ENCODE data around the gene PLSCR1. TPM values are rescaled to one million over a fixed set of nuclear protein-coding genes. Genes with fewer than 3 reads are reported as not detected.

The PLSCR1 gene
- total and polyA plus RNA-seq, 2 experiments from 2014 or later = 62.7 to 78.3 TPM

DNA sequence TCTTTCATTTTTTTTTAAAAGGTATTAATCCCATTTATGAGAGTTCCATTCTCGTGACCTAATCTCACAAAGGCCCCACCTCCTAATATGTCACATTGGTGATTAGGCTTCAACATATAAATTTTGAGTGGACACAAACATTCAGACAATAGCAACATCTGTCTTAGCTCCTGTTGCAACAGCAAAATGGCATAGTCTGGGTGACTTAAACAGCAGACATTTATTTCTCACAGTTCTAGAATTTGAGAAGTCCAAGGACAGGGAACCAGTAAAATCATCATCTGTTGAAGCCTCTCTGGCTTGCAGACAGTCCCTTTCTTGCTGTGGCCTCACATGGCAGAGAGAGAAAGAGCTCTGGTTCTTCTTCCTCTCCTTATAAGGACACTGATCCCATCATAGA, 71.8 kb downstream of the PLSCR1 start (continued):
- TF ChIP-seq, protein P1, sequence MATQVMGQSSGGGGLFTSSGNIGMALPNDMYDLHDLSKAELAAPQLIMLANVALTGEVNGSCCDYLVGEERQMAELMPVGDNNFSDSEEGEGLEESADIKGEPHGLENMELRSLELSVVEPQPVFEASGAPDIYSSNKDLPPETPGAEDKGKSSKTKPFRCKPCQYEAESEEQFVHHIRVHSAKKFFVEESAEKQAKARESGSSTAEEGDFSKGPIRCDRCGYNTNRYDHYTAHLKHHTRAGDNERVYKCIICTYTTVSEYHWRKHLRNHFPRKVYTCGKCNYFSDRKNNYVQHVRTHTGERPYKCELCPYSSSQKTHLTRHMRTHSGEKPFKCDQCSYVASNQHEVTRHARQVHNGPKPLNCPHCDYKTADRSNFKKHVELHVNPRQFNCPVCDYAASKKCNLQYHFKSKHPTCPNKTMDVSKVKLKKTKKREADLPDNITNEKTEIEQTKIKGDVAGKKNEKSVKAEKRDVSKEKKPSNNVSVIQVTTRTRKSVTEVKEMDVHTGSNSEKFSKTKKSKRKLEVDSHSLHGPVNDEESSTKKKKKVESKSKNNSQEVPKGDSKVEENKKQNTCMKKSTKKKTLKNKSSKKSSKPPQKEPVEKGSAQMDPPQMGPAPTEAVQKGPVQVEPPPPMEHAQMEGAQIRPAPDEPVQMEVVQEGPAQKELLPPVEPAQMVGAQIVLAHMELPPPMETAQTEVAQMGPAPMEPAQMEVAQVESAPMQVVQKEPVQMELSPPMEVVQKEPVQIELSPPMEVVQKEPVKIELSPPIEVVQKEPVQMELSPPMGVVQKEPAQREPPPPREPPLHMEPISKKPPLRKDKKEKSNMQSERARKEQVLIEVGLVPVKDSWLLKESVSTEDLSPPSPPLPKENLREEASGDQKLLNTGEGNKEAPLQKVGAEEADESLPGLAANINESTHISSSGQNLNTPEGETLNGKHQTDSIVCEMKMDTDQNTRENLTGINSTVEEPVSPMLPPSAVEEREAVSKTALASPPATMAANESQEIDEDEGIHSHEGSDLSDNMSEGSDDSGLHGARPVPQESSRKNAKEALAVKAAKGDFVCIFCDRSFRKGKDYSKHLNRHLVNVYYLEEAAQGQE (IDR thresholded peaks at IDR 0.05; ENCODE audit: unreplicated experiment) = no peak
- TF ChIP-seq EZH2 (IDR thresholded peaks at IDR 0.05; ENCODE audit: low read depth, unreplicated experiment) (no peak), ZNF462 (CRISPR knock-in tag; IDR thresholded peaks at IDR 0.05) (no peak)
- TF ChIP-seq, protein P2, sequence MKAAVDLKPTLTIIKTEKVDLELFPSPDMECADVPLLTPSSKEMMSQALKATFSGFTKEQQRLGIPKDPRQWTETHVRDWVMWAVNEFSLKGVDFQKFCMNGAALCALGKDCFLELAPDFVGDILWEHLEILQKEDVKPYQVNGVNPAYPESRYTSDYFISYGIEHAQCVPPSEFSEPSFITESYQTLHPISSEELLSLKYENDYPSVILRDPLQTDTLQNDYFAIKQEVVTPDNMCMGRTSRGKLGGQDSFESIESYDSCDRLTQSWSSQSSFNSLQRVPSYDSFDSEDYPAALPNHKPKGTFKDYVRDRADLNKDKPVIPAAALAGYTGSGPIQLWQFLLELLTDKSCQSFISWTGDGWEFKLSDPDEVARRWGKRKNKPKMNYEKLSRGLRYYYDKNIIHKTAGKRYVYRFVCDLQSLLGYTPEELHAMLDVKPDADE (IDR thresholded peaks at IDR 0.05) = no peak

- no peaks in the 10 kb centered on the region for H4K20me1 ChIP-seq (replicated peaks; ENCODE audit: insufficient read depth)
- no peak overlapping the region for H3K4me2 ChIP-seq
- no peaks in the 10 kb centered on the region for H3K4me1 ChIP-seq (ENCODE audit: insufficient read depth)
- no peaks in the 10 kb centered on the region for H3K36me3 ChIP-seq (ENCODE audit: insufficient read depth)
- ATAC-seq (no peak), DNase-seq (ENCODE audit: low spot score) (no peak)
- Mint-ChIP-seq H3K4me1 (peaks cover 4% of the 10 kb centered on the region), H3K27me3 (ENCODE audit: insufficient read depth, low read depth, poor library complexity) (peaks cover 5% of the 10 kb centered on the region), H3K36me3 (ENCODE audit: low read depth) (no peaks in the 10 kb centered on the region), H3K4me3 (no peak overlapping the region), H3K9me3 (no peaks in the 10 kb centered on the region), H3K27ac (no peak overlapping the region)
- H3K79me2 ChIP-seq (replicated peaks; ENCODE audit: insufficient read depth) = no peaks in the 10 kb centered on the region
- no peak overlapping the region for H3K4me3 ChIP-seq
- no peaks in the 10 kb centered on the region for H3K9me2 ChIP-seq (ENCODE audit: insufficient read depth)
- H3K27me3 ChIP-seq (ENCODE audit: insufficient read depth) = no peaks in the 10 kb centered on the region
- no peaks in the 10 kb centered on the region for H3F3A ChIP-seq (replicated peaks; ENCODE audit: low read depth)
- no peak overlapping the region for H3K27ac ChIP-seq (ENCODE audit: low read depth)
- H2AFZ ChIP-seq = no peak overlapping the region
- TF ChIP-seq, protein P3, sequence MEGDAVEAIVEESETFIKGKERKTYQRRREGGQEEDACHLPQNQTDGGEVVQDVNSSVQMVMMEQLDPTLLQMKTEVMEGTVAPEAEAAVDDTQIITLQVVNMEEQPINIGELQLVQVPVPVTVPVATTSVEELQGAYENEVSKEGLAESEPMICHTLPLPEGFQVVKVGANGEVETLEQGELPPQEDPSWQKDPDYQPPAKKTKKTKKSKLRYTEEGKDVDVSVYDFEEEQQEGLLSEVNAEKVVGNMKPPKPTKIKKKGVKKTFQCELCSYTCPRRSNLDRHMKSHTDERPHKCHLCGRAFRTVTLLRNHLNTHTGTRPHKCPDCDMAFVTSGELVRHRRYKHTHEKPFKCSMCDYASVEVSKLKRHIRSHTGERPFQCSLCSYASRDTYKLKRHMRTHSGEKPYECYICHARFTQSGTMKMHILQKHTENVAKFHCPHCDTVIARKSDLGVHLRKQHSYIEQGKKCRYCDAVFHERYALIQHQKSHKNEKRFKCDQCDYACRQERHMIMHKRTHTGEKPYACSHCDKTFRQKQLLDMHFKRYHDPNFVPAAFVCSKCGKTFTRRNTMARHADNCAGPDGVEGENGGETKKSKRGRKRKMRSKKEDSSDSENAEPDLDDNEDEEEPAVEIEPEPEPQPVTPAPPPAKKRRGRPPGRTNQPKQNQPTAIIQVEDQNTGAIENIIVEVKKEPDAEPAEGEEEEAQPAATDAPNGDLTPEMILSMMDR (conservative IDR thresholded peaks at IDR 0.05; ENCODE audit: low read depth in 2 of 2) = no peak
- TF ChIP-seq ZNF114 (CRISPR knock-in tag; IDR thresholded peaks at IDR 0.05) (no peak), EZH2 (IDR thresholded peaks at IDR 0.05; ENCODE audit: low read depth, unreplicated experiment) (no peak), POLR2AphosphoS5 (IDR thresholded peaks at IDR 0.05; ENCODE audit: low read depth) (no peak), STAT1 (IDR thresholded peaks at IDR 0.05; ENCODE audit: unreplicated experiment) (no peak)
- TF ChIP-seq, protein P2 (IDR thresholded peaks at IDR 0.05) = no peak
Observed at GRCh38 chr3:146471012-146471411, 73.4 kb downstream of the PLSCR1 start.
